Measurements from ENCODE around the gene HS3ST2.

HS3ST2 gene

DNA sequence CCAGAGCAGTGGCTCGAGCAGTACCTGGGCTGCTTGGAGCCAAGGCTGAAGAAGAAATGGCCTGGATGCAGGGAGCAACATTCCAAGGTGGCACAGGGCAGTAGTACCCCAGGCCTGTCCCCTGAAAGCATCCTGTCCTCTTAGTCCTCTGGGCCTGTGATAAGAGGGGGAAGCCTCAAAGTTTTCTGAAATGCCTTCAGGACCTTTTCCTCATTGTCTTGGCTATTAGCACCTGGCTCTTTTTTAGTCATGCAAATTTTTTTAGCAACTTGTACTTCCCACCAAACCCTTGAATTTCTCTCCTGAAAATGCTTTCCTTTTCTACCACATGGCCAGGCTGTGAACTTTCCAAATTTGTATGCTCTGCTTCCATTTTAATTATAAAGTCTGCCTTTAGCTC is 148.9 kb downstream of the HS3ST2 start:
- H3K4me3 ChIP-seq (ENCODE audit: low read depth, low read length): no peak overlapping the region
- ChIA-PET POLR2A (no interaction called here), CTCF (interaction anchor here (0.6 to 1.0 kb wide), 2 partner anchors 14 to 214 kb away, joined by 3 read pairs; no protein-coding TSS in a partner anchor)
- TF ChIP-seq, protein P1, sequence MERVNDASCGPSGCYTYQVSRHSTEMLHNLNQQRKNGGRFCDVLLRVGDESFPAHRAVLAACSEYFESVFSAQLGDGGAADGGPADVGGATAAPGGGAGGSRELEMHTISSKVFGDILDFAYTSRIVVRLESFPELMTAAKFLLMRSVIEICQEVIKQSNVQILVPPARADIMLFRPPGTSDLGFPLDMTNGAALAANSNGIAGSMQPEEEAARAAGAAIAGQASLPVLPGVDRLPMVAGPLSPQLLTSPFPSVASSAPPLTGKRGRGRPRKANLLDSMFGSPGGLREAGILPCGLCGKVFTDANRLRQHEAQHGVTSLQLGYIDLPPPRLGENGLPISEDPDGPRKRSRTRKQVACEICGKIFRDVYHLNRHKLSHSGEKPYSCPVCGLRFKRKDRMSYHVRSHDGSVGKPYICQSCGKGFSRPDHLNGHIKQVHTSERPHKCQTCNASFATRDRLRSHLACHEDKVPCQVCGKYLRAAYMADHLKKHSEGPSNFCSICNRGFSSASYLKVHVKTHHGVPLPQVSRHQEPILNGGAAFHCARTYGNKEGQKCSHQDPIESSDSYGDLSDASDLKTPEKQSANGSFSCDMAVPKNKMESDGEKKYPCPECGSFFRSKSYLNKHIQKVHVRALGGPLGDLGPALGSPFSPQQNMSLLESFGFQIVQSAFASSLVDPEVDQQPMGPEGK (tag by site-specific recombination; IDR thresholded peaks at IDR 0.05): no peak
- no peak for TF ChIP-seq ZNF785 (tag by site-specific recombination; IDR thresholded peaks at IDR 0.05)
- TF ChIP-seq IKZF3 (tag by site-specific recombination; IDR thresholded peaks at IDR 0.05): no peak
- peak; percentile 44; the same call in 1 of the 2 replicates for TF ChIP-seq ZNF585B (tag by site-specific recombination; IDR thresholded peaks at IDR 0.05)
- TF ChIP-seq ZNF324 (tag by site-specific recombination; IDR thresholded peaks at IDR 0.05): no peak
- no peak for TF ChIP-seq ZNF791 (tag by site-specific recombination; IDR thresholded peaks at IDR 0.05)
- no peak for TF ChIP-seq ZNF112 (tag by site-specific recombination; IDR thresholded peaks at IDR 0.05)
- TF ChIP-seq TCF7L2 (IDR thresholded peaks at IDR 0.05; ENCODE audit: borderline replicate concordance, low read depth, low read length): no peak
- no peaks in the 10 kb centered on the region for H3K4me1 ChIP-seq (ENCODE audit: control insufficient read depth, insufficient read depth, low read length)
- H3K9me3 ChIP-seq (ENCODE audit: control insufficient read depth, insufficient read depth, low read depth, low read length): no peaks in the 10 kb centered on the region
- H3K36me3 ChIP-seq (ENCODE audit: control insufficient read depth in 2 of 2, insufficient read depth in 1 of 2, low read length in 2 of 2): no peaks in the 10 kb centered on the region
- H3K27ac ChIP-seq (ENCODE audit: extremely low read depth, low read depth, low read length): no peak overlapping the region
